Ishikawa (cell line): Measurements from ENCODE around the gene SAFB.

Source experiments
- CEBPB ChIP-seq: IDR thresholded peaks from 2 replicates; pipeline ENCODE4 v1.6.1; 2012
- CREB1 ChIP-seq: IDR thresholded peaks from 2 replicates; pipeline ENCODE4 v1.6.1; 2012; ENCODE audit warnings: low read depth
- EGR1 ChIP-seq: IDR thresholded peaks from 2 replicates; pipeline ENCODE4 v1.6.1; 2012
- EP300 ChIP-seq: IDR thresholded peaks from 2 replicates; pipeline ENCODE4 v1.6.1; 2012; ENCODE audit warnings: borderline replicate concordance
- FOXM1 ChIP-seq: IDR thresholded peaks from 2 replicates; pipeline ENCODE4 v1.6.1; 2012; ENCODE audit warnings: low read depth, borderline replicate concordance
- MAX ChIP-seq: IDR thresholded peaks from 2 replicates; pipeline ENCODE4 v1.6.1; 2012
- NFIC ChIP-seq: IDR thresholded peaks from 2 replicates; pipeline ENCODE4 v1.6.1; 2012
- RAD21 ChIP-seq: IDR thresholded peaks from 2 replicates; pipeline ENCODE4 v1.6.1; 2012; ENCODE audit warnings: low read depth
- REST ChIP-seq: IDR thresholded peaks from 2 replicates; pipeline ENCODE4 v1.6.1; 2012; ENCODE audit warnings: low read depth, mild to moderate bottlenecking
- TAF1 ChIP-seq: IDR thresholded peaks from 2 replicates; pipeline ENCODE4 v1.6.1; 2012; ENCODE audit warnings: low read depth, mild to moderate bottlenecking
- TCF12 ChIP-seq: IDR thresholded peaks from 2 replicates; pipeline ENCODE4 v1.6.1; 2012; ENCODE audit warnings: low read depth
- TEAD4 ChIP-seq: IDR thresholded peaks from 2 replicates; pipeline ENCODE4 v1.6.1; 2012
- YY1 ChIP-seq: IDR thresholded peaks from 2 replicates; pipeline ENCODE4 v1.6.1; 2012; ENCODE audit warnings: low read depth
- ZBTB7A ChIP-seq: IDR thresholded peaks from 2 replicates; pipeline ENCODE4 v1.6.1; 2012; ENCODE audit warnings: low read depth
- TF ChIP-seq, protein P1 (sequence below): IDR thresholded peaks from 2 replicates; pipeline ENCODE4 v1.6.1; 2012

SAFB gene

DNA sequence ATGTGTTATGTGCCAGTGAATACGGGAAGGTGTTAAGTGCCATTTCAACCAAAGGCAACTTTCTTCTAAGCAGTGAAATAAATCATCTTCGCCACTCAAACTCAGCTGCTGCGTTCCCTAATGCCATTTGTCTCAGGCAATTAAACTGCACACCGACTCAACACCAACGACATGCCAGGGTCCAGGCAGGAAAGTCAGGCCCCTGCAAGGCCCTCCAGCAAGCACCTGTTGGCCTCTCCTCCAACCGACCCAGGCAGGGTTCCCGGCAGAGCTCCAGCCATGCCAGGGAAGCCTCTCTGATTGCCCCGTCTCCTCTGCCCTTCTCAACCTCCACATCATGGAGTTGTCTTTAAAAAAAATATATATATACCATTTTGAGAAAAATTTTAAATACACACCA is 22.1 kb upstream of the SAFB start:
- TF ChIP-seq TAF1 (no peak), TEAD4 (no peak), MAX (no peak), NFIC (no peak), FOXM1 (no peak), YY1 (no peak), CREB1 (no peak), CEBPB (no peak), ZBTB7A (no peak), EP300 (no peak)

- TF ChIP-seq CEBPB (no peak), FOXM1 (no peak), TAF1 (no peak), YY1 (no peak), REST (no peak), MAX (no peak), CREB1 (no peak), NFIC (no peak), EGR1 (no peak), EP300 (no peak), RAD21 (no peak), TEAD4 (no peak), ZBTB7A (no peak), TCF12 (no peak)
- TF ChIP-seq, protein P1, sequence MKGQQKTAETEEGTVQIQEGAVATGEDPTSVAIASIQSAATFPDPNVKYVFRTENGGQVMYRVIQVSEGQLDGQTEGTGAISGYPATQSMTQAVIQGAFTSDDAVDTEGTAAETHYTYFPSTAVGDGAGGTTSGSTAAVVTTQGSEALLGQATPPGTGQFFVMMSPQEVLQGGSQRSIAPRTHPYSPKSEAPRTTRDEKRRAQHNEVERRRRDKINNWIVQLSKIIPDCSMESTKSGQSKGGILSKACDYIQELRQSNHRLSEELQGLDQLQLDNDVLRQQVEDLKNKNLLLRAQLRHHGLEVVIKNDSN: no peak
Measured at GRCh38 chr19:5603626-5604025, 19.3 kb upstream of the SAFB start.

DNA sequence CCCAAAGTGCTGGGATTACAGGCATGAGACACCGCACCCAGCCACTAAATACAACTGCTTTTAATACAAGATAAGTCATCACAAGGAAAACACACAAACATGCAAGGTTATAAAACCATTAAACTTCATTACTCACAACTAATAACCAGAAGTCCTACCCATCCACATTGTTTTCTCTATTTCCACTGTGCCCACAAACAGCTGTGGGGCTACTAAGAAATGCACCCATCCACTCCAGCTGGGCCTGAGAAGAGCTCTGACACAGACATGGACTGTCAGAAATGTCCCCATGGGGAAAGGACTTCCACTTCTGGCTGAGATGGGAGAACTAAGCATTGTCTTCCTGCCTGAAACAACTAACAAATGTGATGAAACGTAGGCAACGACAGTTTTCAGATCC is 17.5 kb upstream of the SAFB start:
- TF ChIP-seq FOXM1: no peak
- TF ChIP-seq TEAD4: no peak
- TF ChIP-seq, protein P1: no peak
- no peak for TF ChIP-seq TCF12
- no peak for TF ChIP-seq RAD21
- TF ChIP-seq ZBTB7A: no peak

- TF ChIP-seq CEBPB (no peak), NFIC (no peak), REST (no peak), MAX (no peak), YY1 (no peak), TCF12 (no peak), EP300 (no peak), ZBTB7A (no peak), TEAD4 (no peak), FOXM1 (no peak), EGR1 (no peak), CREB1 (no peak), TAF1 (no peak), RAD21 (no peak)
- TF ChIP-seq, protein P1: no peak
Measured at GRCh38 chr19:5607318-5608275, 15.3 kb upstream of the SAFB start.

DNA sequence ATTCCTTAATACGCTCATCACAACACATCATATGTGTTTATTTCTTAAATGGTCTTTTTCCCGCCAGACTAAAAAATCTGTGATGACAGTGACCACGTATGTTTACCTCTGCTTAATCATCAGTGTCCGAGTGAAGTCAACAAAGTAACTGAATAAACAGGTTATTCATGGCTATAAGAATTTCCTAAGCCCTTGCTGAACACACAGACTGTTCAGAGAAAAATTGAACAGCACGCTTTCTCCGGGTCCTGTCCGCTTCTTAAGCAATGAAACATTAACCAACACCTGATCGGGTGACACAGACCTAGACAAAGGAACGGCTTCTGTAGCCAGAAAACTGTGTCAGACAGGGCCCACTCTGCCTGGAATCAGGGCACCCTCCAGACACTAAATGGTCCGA is 14.6 kb upstream of the SAFB start:
- TF ChIP-seq TAF1 (no peak), EGR1 (no peak), FOXM1 (no peak), NFIC (no peak), REST (no peak), RAD21 (no peak), CEBPB (no peak), TCF12 (no peak), MAX (no peak), CREB1 (no peak), ZBTB7A (no peak)
- TF ChIP-seq, protein P1: no peak
